H9 (cell line): Measurements from ENCODE around the gene GSTO2. TPM values are rescaled to one million over a fixed set of nuclear protein-coding genes. Genes with fewer than 3 reads are reported as not detected.

Source experiments
- DNase-seq: peaks from one replicate; pipeline ENCODE4 v3.0.0-alpha.2; 2017
- H2AFZ ChIP-seq: one replicate; pipeline ENCODE4 v1.6.1; 2013; ENCODE audit warnings: mild to moderate bottlenecking, low read length, control low read depth, moderate library complexity
- H2AK5ac ChIP-seq: 2 replicates; pipeline ENCODE4 v1.6.1; 2013; ENCODE audit warnings: low read length, control low read depth, mixed read lengths; ENCODE audit not compliant: insufficient read length
- H2BK120ac ChIP-seq: one replicate; pipeline ENCODE4 v1.6.1; 2013; ENCODE audit warnings: low read depth, mild to moderate bottlenecking, low read length, control low read depth, inconsistent platforms; ENCODE audit not compliant: poor library complexity, severe bottlenecking
- H2BK12ac ChIP-seq: 2 replicates; pipeline ENCODE4 v1.6.1; 2013; ENCODE audit warnings: low read length, control low read depth, mixed read lengths, low read depth; ENCODE audit not compliant: insufficient read length
- H2BK15ac ChIP-seq: 2 replicates; pipeline ENCODE4 v1.6.1; 2013; ENCODE audit warnings: low read depth, low read length, control low read depth
- H2BK20ac ChIP-seq: one replicate; pipeline ENCODE4 v1.6.1; 2013; ENCODE audit warnings: low read depth, mild to moderate bottlenecking, low read length, control low read depth, inconsistent platforms; ENCODE audit not compliant: poor library complexity, severe bottlenecking
- H2BK5ac ChIP-seq: 2 replicates; pipeline ENCODE4 v1.6.1; 2013; ENCODE audit warnings: low read length, control low read depth, mixed read lengths; ENCODE audit not compliant: insufficient read length
- H3K14ac ChIP-seq: 2 replicates; pipeline ENCODE4 v1.6.1; 2013; ENCODE audit warnings: low read length, control low read depth; ENCODE audit not compliant: insufficient read depth
- H3K18ac ChIP-seq: 2 replicates; pipeline ENCODE4 v1.6.1; 2013; ENCODE audit warnings: low read depth, mild to moderate bottlenecking, mixed read lengths, low read length, control low read depth; ENCODE audit not compliant: insufficient read length
- H3K23ac ChIP-seq: 2 replicates; pipeline ENCODE4 v1.6.1; 2013; ENCODE audit warnings: low read length, control low read depth, mixed read lengths, low read depth; ENCODE audit not compliant: insufficient read length
- H3K23me2 ChIP-seq: 2 replicates; pipeline ENCODE4 v1.6.1; 2013; ENCODE audit warnings: low read depth, mild to moderate bottlenecking, mixed read lengths, low read length, control low read depth; ENCODE audit not compliant: insufficient read length, poor library complexity, severe bottlenecking
- H3K27ac ChIP-seq: 2 replicates; pipeline ENCODE4 v1.5.1; 2013; ENCODE audit warnings: low read length, control low read depth, mixed read lengths, low read depth; ENCODE audit not compliant: insufficient read length
- H3K27me3 ChIP-seq: 2 replicates; pipeline ENCODE4 v1.6.1; 2013; ENCODE audit warnings: low read length, control low read depth, inconsistent platforms; ENCODE audit not compliant: insufficient read depth
- H3K4ac ChIP-seq: 2 replicates; pipeline ENCODE4 v1.6.1; 2013; ENCODE audit warnings: low read depth, mild to moderate bottlenecking, control low read depth, inconsistent platforms, low read length, moderate library complexity
- H3K4me1 ChIP-seq: 2 replicates; pipeline ENCODE4 v1.6.1; 2013; ENCODE audit warnings: low read length, control low read depth, inconsistent platforms; ENCODE audit not compliant: insufficient read depth
- H3K4me2 ChIP-seq: 2 replicates; pipeline ENCODE4 v1.6.1; 2013; ENCODE audit warnings: low read length, control low read depth, mixed read lengths; ENCODE audit not compliant: insufficient read length, insufficient read depth
- H3K56ac ChIP-seq: 2 replicates; pipeline ENCODE4 v1.6.1; 2013; ENCODE audit warnings: low read depth, mild to moderate bottlenecking, mixed read lengths, low read length, control low read depth; ENCODE audit not compliant: insufficient read length
- H3K79me1 ChIP-seq: 2 replicates; pipeline ENCODE4 v1.6.1; 2013; ENCODE audit warnings: low read depth, mild to moderate bottlenecking, moderate library complexity, low read length, control low read depth, inconsistent platforms; ENCODE audit not compliant: insufficient read depth, poor library complexity, severe bottlenecking
- H3K79me2 ChIP-seq: 2 replicates; pipeline ENCODE4 v1.6.1; 2013; ENCODE audit warnings: low read length, control low read depth, inconsistent platforms; ENCODE audit not compliant: insufficient read depth
- H3K9ac ChIP-seq: 2 replicates; pipeline ENCODE4 v1.6.1; 2013; ENCODE audit warnings: low read length, control low read depth, mixed read lengths; ENCODE audit not compliant: insufficient read length; ENCODE audit errors: extremely low read depth
- H3K9me3 ChIP-seq: one replicate; pipeline ENCODE4 v1.6.1; 2013; ENCODE audit warnings: low read depth, low read length, inconsistent platforms; ENCODE audit not compliant: control insufficient read depth
- H3T11ph ChIP-seq: one replicate; pipeline ENCODE4 v1.6.1; 2013; ENCODE audit warnings: mild to moderate bottlenecking, low read length, control low read depth, inconsistent platforms
- H4K20me1 ChIP-seq: one replicate; pipeline ENCODE4 v1.6.1; 2013; ENCODE audit not compliant: control insufficient read depth, insufficient read length, insufficient read depth
- H4K5ac ChIP-seq: 2 replicates; pipeline ENCODE4 v1.6.1; 2013; ENCODE audit warnings: low read depth, mild to moderate bottlenecking, mixed read lengths, low read length, control low read depth; ENCODE audit not compliant: insufficient read length
- H4K8ac ChIP-seq: replicated peaks from 2 replicates; pipeline ENCODE4 v1.6.1; 2013; ENCODE audit warnings: low read length, control low read depth, mixed read lengths, low read depth; ENCODE audit not compliant: insufficient read length
- H4K91ac ChIP-seq: 2 replicates; pipeline ENCODE4 v1.6.1; 2013; ENCODE audit warnings: low read depth, mild to moderate bottlenecking, moderate library complexity, mixed read lengths, low read length, control low read depth; ENCODE audit not compliant: insufficient read length
- H3K27ac Mint-ChIP-seq, 3 experiments: 2 replicates in 2 of 3; 3 replicates in 1 of 3; pipeline ENCODE4 v1.8.0; 2020 to 2021; ENCODE audit warnings: mixed read lengths in 3 of 3, mild to moderate bottlenecking in 1 of 3, moderate library complexity in 1 of 3
- H3K27me3 Mint-ChIP-seq: 2 replicates; pipeline ENCODE4 v1.8.0; 2021; ENCODE audit warnings: low read depth, mild to moderate bottlenecking, moderate library complexity, mixed read lengths
- H3K36me3 Mint-ChIP-seq, 3 experiments: 2 replicates in 2 of 3; 3 replicates in 1 of 3; pipeline ENCODE4 v1.8.0; 2020 to 2021; ENCODE audit warnings: low read depth in 3 of 3, mixed read lengths in 3 of 3; ENCODE audit not compliant: insufficient read depth in 1 of 3
- H3K4me1 Mint-ChIP-seq, 2 experiments: 2 replicates each; pipeline ENCODE4 v1.8.0; 2020; ENCODE audit warnings: mixed read lengths in 2 of 2
- H3K4me3 Mint-ChIP-seq, 2 experiments: 2 replicates in 1 of 2; 3 replicates in 1 of 2; pipeline ENCODE4 v1.8.0; 2020 to 2021; ENCODE audit warnings: mild to moderate bottlenecking in 2 of 2, mixed read lengths in 2 of 2, moderate library complexity in 1 of 2
- H3K9me3 Mint-ChIP-seq, 2 experiments: 2 replicates in 1 of 2; 3 replicates in 1 of 2; pipeline ENCODE4 v1.8.0; 2020; ENCODE audit warnings: mild to moderate bottlenecking in 2 of 2, mixed read lengths in 2 of 2, moderate library complexity in 1 of 2
- WGBS: extraction: QIAGEN DNeasy Blood & Tissue Kit; methylation state at CpG from one replicate; pipeline ENCODE4 v1.1.7; 2013; ENCODE audit warnings: missing lambda C conversion rate, low lambda C conversion rate, mixed read lengths; ENCODE audit not compliant: insufficient read length; ENCODE audit errors: extremely low coverage; 5-methylcytosine and 5-hydroxymethylcytosine counted together
- total RNA-seq: library from RNA; stranded (reverse); gene quantifications from 2 replicates; pipeline ENCODE4 v1.2.1, GENCODE V29; 2021
- TF ChIP-seq, protein P1 (sequence below): fragments of 200-600 bp; sonication (generic); conservative IDR thresholded peaks from 3 replicates; pipeline ENCODE4 v1.8.0; 2021; ENCODE audit warnings: antibody characterized with exemption, mild to moderate bottlenecking

GSTO2 gene
- total RNA-seq, 1 experiment from 2014 or later, result 14.5 TPM

DNA sequence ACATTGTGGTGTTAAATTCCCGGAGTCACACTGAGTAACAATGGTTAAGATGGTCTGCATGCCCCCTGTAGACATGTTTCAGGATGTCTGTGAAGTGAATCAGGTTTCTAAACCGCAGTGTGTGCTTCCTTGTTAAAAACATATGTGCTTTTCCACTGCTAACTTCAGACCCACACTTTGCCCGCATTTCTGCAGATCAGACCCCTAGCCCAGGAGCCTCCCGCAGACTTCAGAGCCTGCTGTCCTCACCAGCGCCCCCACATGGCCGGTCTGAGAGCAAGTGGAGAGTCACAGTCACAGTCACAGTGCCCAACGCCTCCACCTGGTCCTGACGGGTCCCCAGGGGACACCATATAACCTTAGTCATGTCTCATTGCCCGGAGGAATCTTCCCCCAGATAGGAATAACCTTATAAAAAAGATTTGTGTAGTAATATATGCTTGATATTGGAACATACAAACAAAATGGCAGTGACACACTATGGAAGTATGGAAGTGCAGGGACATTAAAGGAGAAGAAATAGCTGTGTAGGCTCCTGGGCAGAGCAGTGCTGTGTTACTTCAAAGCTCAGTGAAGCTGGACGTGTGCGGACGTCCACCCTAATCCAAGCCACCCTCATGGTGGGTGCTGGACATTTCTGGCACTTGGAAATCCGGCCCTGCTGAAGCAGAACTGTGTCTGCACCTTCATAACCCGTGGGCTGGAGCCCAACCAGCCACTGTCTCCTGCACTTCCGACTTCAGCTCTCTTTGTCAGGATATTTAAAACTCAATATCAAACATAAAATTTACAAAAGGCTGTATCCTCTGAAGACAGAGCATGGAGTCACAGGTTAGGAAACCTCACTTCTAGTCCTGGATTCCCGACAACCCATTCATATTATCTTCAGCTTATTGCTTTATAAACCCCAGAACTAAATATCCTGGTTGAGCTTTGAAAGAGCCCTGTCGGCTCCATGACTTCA is 29.0 kb downstream of the GSTO2 start:
- Histone ChIP-seq H3K27ac (no peak overlapping the region), H3K23me2 (no peaks in the 10 kb centered on the region), H3K9ac (no peak overlapping the region), H3K4ac (no peak overlapping the region), H2BK15ac (no peak overlapping the region), H3T11ph (no peak overlapping the region), H2BK12ac (no peak overlapping the region), H4K20me1 (no peaks in the 10 kb centered on the region), H2BK20ac (no peak overlapping the region), H2AK5ac (no peak overlapping the region), H4K8ac (no peak overlapping the region), H2BK5ac (no peak overlapping the region), H2AFZ (no peak overlapping the region), H3K79me2 (no peaks in the 10 kb centered on the region), H3K56ac (no peak overlapping the region), H3K79me1 (no peaks in the 10 kb centered on the region), H3K27me3 (no peaks in the 10 kb centered on the region), H3K14ac (no peak overlapping the region), H3K4me2 (no peak overlapping the region), H3K18ac (no peak overlapping the region), H4K91ac (no peak overlapping the region), H3K9me3 (no peaks in the 10 kb centered on the region), H3K4me1 (no peaks in the 10 kb centered on the region), H2BK120ac (no peak overlapping the region), H4K5ac (no peak overlapping the region), H3K23ac (no peak overlapping the region)
- no CpG with 5 or more reads among the region's 17 CpGs for WGBS
- TF ChIP-seq, protein P1, sequence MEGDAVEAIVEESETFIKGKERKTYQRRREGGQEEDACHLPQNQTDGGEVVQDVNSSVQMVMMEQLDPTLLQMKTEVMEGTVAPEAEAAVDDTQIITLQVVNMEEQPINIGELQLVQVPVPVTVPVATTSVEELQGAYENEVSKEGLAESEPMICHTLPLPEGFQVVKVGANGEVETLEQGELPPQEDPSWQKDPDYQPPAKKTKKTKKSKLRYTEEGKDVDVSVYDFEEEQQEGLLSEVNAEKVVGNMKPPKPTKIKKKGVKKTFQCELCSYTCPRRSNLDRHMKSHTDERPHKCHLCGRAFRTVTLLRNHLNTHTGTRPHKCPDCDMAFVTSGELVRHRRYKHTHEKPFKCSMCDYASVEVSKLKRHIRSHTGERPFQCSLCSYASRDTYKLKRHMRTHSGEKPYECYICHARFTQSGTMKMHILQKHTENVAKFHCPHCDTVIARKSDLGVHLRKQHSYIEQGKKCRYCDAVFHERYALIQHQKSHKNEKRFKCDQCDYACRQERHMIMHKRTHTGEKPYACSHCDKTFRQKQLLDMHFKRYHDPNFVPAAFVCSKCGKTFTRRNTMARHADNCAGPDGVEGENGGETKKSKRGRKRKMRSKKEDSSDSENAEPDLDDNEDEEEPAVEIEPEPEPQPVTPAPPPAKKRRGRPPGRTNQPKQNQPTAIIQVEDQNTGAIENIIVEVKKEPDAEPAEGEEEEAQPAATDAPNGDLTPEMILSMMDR, result peak; percentile 84
- H3K27me3 Mint-ChIP-seq, result no peaks in the 10 kb centered on the region; the same call in 1 of the 2 replicates
- peaks cover 11 to 15% of the 10 kb centered on the region in 2 experiments for H3K4me1 Mint-ChIP-seq
- peaks cover 8 to 10% of the 10 kb centered on the region in 2 experiments for H3K9me3 Mint-ChIP-seq
- no peak overlapping the region for H3K27ac Mint-ChIP-seq
- H3K36me3 Mint-ChIP-seq, result peaks cover 4 to 7% (median 6%) of the 10 kb centered on the region in 3 experiments; a peak in 6 of 7 replicates
- DNase-seq, result peak; percentile 85
- no peak overlapping the region for H3K4me3 Mint-ChIP-seq
